Activated T-cell treated with anti-CD3 and anti-CD28 coated beads, Interleukin-2, amount 50 U/mL, for 48 hours (primary cell): Measurements from ENCODE around the gene DHX32.
"Not testable (repeated sequence)": the region's sequence is repeated elsewhere in the genome, so short reads cannot be mapped to it uniquely, and the experiment has no call there.

ENCODE experiments used
- DNase-seq, 2 experiments: peaks; one replicate each; pipeline ENCODE4 v3.0.0-alpha.2; 2020

The DHX32 gene

DNA sequence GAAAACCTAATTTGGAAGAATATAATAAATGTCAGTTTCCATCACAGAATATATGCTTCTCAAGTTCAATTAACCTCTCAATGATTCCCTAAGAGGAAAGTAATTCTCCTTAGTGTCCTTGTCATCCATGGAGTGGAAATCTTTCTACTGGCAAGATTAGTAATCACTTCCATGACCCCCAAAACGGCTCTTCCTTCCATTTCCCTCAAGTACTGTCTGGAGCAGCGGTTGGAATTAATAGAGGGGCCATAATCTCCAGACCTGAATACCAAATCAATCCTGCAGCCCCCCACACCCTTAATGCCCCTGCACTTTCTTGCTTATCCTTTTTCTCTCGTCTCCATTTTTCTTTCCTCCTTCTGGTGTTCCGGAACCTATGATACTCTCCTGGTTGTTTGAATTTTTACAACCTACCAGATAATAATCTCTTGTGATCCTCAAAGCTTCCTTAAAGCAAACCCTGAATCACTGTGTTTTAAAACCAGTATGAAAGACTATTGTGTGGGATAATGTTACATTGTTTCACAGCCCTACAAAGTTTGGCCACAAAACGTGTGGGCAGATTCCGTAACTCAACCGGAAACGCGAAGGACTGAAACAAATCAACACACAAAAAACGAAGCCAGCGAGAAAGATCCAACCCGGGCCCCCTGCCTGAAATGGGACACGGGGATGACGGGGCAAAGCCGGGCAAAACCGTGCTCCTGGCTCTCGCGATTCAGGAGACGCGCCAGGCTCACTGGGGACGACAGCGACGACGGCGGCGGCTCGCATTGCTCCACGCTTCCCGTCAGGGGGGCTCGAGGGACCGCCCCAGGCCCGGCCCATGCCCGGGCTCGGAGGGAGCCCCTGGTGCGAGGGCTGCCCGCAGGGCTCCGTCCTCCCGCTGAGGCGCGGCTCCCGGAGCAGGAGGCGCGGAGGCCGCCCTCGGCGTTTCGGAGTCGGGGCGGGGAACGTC is 14.3 kb upstream of the DHX32 start:
- peak; percentile 71 to 72 for DNase-seq

DNA sequence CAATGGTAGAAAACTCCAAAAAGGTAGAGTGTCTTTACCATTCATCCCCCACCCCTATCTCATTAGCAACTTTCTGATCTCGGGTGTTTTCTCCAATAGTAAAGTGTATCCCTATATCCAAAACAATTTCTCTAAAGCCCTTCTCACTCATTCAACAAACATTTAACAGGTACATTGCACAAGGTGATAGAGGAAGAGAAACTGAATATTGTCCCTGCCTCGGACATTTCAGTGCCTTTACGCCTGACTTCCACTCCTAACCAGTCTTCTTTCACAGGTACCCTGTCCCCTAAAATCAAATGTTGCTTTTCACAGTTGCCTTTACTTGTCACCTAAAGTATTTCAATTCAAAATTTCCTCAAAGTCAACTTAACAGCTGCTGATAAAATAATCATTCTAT is 13.1 kb upstream of the DHX32 start:
- DNase-seq = not testable (repeated sequence)

- DNase-seq = not testable (repeated sequence)
Observed at GRCh38 chr10:125892402-125892801, 11.3 kb upstream of the DHX32 start.

- DNase-seq = not testable (repeated sequence)
Observed at GRCh38 chr10:125889441-125889840, 8.3 kb upstream of the DHX32 start.

DNA sequence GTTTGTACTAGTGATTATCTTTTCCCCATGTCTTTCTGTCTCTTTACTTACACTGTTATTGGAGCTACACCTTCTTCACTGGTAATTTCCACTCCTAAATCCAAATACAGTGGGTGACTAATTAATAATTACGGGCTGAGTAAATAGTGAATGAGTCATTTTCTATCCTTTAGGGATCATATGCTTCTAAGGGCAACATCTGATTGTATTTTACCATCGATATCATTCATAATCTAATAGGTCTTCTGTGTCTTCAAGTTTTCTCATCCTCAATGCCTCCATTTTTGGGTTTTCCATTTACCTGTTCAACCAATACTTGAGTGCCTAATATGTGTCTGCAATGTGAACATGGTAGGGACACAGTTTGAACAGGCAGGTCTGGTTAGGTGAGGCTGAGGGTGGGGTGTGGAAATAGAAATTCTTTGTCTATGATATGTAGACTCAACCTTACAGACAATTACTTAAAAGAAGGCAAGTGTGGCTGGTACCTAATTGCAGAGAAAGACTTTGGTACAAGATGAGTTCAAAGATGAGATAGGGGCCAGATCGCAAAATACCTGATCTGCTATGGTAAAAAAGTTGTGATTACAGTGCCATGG is 5.9 kb upstream of the DHX32 start:
- DNase-seq = no peak

DNA sequence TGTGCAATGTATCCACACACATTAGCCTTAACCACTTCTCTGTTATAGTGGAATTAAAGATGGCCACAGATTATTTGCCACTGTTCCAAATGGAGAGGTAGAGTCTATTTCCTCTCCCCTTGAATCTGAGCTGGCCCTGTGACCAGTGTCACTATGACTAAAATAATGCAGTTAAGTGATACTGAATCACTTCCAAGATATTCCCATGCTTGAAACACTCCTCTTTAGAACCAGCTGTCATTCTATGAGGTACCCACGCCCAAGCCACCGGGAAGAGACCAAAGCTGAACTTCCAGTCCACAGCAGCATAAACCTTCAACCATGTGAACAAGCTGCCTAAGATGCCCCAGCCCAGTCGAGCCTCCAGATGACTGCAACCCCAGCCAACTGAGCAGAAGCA is 2.1 kb upstream of the DHX32 start:
- DNase-seq = no peak

DNA sequence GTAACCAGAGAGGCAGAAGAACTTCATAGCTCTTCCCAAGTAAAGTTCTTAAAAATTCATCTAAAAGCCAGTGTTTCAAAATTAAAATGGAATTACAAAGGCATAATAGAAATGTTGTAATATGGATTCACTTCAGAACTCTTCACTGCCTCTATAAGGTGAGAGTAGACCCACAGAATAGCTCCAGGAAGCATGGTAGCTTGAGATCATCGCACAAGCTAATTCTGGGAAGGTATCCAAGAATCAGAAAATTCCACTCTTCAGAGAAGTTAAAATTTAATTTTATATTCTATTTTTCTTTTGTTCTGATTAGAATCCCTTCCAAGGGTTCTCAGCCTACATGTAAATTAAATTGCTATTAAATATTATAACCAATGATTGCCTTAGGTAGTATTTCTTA is 1.5 kb upstream of the DHX32 start:
- DNase-seq = no peak

GRCh38 chr10:125880719-125881118 is 373 bp downstream of the DHX32 start:
- no peak for DNase-seq

DNA sequence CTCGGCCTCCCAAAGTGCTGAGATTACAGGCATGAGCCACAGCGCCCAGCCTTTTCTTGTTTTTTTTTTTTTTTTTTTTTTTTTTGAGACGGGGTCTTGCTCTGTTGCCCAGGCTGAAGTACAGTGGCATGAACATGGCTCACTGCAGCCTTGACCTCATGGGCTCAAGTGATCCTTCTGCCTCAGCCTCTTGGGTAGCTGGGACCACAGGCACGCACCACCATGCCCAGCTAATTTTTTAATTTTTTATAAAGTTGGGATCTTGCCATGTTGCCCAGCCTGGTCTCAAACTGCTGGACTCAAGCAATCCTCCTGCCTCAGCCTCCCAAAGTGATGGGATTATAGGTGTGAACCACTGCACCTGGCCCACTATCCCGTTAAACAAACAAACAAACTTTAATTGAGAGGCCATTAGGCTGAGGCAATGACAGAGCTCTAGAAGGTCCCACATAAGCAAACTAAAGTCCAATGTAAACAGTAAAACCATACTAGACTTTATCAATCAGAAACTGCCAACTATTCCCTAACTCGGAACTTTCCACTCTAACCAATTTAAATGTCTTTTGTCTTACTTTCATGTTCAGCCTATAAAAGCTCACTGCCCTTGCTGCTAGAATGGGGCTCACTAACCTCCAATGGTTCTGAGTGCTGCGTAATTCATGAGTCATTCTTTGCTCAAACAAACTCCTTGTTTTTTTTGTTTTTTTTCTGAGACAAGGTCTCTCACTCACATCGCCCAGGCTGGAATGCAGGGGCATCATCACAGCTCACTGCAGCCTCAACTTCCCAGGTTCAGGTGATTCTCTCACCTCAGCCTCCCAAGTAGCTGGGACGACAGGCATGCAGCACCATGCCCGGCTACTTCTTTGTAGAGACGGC is 1.9 kb downstream of the DHX32 start:
- no peak for DNase-seq

DNA sequence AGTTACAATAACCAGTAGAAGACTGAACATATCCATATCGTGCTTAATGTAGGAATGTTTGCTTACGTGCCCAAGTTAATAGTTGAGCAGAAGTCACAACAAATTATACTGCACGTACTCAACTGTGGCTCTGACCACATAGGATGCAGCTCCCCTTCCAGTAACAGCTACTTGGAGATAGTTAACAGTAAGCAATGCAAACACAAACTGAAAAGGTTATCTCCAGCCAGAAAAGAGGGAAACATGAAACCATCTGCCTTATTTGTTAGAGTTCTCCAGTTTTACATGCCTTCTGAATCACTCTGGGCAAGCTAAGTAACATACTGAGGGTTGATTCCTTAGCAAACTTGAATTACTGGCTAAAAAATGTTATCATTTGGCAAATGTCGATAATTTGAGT is 9.8 kb downstream of the DHX32 start:
- DNase-seq = no peak

DNA sequence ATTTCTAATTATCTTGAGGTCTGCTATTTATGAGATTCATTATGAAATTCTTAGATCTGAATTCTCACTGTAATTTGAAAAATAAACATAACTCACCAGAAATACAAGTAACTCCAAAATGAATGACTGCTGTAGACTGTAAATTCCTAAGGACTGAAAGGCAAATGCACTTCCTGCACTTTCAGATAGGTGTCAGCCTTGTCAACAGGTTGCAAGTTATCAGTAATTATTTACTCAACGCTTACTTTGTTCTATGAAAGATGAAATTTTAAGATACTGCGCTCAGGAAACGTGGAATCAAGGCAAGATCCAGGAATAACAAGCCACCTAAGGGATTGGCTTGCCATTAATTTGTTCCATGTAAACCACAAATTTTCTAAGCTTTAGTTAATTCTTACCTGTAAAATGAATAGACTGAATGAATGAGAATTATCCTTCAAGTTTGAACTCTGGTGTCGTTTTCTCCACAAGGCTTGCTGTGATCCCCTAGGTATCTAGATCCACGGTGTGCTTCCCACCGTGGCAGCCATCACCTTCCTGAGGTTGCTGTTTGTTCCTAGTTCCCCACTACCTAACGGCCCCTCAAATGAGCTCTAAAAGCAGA is 12.6 kb downstream of the DHX32 start:
- DNase-seq = no peak

GRCh38 chr10:125866421-125867029 is 14.6 kb downstream of the DHX32 start:
- DNase-seq = no peak

DNA sequence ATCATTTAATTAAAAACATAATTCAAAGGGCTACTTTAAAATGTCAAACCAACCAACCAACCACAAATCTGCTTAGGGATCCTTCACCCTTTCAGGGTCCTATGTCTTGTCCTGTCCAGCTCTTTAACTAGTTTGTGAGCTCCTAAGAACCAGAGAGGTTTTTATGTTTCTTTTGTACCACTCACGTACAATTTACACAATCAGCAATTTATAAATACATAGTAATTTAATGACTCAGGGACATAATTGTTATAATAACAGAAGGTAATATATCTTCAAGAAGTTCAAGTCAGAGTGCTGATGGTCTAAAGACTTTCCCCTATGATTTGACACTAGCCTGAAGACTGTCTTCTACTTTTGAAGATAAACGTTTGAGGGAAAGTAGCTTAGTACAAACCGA is 16.0 kb downstream of the DHX32 start:
- DNase-seq = no peak

GRCh38 chr10:125859128-125859817 is 21.8 kb downstream of the DHX32 start:
- no peak for DNase-seq

DNA sequence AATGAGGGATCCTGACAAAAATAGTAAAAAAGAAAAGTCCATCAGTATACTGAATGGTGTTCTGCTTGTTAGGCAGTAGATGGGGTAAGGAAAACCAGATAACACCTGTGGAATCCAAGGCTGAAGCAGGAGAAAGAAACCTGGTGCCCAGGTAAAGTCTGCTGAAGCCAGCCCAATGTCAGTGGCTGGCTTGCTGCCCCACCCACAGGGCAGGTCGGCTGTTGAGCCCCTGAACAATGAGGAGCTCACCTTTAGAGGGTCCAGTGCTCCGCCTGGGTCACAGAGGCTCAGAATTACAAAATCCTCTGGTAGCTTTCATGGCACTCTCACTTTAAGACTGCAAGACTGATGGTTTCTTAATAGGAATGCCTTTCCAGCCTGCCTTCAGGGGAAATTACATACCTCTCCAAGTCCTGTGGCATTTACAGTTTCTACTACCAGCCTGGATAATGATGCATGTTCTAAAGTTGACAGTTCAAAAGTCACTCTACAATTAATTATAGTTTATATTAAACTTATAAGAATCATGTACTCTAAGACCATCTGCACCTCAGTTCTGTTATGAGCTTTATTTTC is 23.8 kb downstream of the DHX32 start:
- DNase-seq = no peak

GRCh38 chr10:125852487-125852886 is 28.6 kb downstream of the DHX32 start:
- no peak for DNase-seq

GRCh38 chr10:125850766-125851731 is 30.0 kb downstream of the DHX32 start:
- DNase-seq = no peak

DNA sequence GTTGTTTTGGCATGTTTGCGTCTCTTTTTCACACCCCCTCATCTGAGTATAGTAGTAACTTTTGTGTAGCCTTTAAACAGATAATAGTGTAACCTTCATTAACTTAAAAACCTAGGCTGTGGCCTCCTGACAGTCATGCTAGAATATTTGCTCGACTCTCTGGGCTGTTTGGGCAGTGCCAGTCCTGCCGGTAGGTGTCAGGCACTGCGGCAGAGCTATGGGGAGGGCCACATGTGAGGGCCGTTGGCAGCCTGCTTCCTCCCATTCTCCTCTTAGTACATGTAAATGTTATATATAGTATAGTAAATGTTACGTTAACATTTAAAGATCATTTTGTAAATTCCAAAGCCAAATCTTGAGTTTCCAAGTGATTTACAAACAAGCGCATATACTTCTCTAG is 31.6 kb downstream of the DHX32 start:
- no peak for DNase-seq

GRCh38 chr10:125848857-125849256 is 32.2 kb downstream of the DHX32 start:
- DNase-seq = no peak

DNA sequence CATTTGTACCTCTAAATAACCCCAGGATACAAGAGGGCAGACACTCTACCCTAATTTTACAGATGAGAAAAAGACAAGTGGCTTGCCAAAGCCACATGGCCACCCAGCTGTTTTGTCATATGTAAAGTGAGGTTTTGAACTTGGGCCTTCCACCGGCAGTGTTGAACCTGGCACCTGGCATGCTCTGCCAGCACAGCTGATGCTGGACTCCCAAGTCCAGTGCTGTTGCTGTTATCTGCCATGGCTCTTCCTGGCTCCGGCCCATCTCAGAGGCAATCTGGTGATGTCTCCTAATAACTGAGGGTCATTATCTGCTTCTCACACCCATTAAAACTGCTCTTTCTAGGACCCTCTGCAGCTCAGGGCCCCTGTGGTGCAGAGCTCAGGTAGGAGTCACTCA is 32.7 kb downstream of the DHX32 start:
- no peak for DNase-seq
